Effector memory CD8-positive, alpha-beta T cell (primary cell): ENCODE results near the gene TSPAN18.

Experiments
- ATAC-seq: fragments of 150-1000 bp; cut with Tn5 transposase; replicated peaks from 2 replicates; pipeline ENCODE4 v1.10.0; 2021; ENCODE audit warnings: mild to moderate bottlenecking, moderate library complexity
- DNase-seq, 3 experiments: peaks; one replicate each; pipeline ENCODE4 v3.0.0; 2021
- H3K27ac Mint-ChIP-seq, 2 donors: one replicate each; pipeline ENCODE4 v1.8.0; 2022; ENCODE audit warnings: mild to moderate bottlenecking in 2 of 2, mixed read lengths in 2 of 2, moderate library complexity in 2 of 2
- H3K27me3 Mint-ChIP-seq, 2 donors: one replicate each; pipeline ENCODE4 v1.8.0; 2022; ENCODE audit warnings: mixed read lengths in 2 of 2
- H3K36me3 Mint-ChIP-seq: one replicate; pipeline ENCODE4 v1.8.0; 2022; ENCODE audit warnings: mild to moderate bottlenecking, moderate library complexity, mixed read lengths; ENCODE audit not compliant: insufficient read depth
- H3K4me1 Mint-ChIP-seq, 2 donors: one replicate each; pipeline ENCODE4 v1.8.0; 2022; ENCODE audit warnings: low read depth in 2 of 2, mixed read lengths in 2 of 2
- H3K4me3 Mint-ChIP-seq, 2 donors: one replicate each; pipeline ENCODE4 v1.8.0; 2022; ENCODE audit warnings: mild to moderate bottlenecking in 2 of 2, mixed read lengths in 2 of 2, moderate library complexity in 2 of 2
- H3K9me3 Mint-ChIP-seq, 2 donors: one replicate each; pipeline ENCODE4 v1.8.0; 2022; ENCODE audit warnings: mixed read lengths in 2 of 2

The TSPAN18 gene

GRCh38 chr11:44848203-44848962, 121.6 kb downstream of the TSPAN18 start:
- ATAC-seq (no peak), DNase-seq (no peak)
- H3K4me3 Mint-ChIP-seq: no peak overlapping the region
- H3K27me3 Mint-ChIP-seq: peaks cover 0 to 5% of the 10 kb centered on the region in 2 donors
- H3K4me1 Mint-ChIP-seq: peaks cover 3 to 4% of the 10 kb centered on the region in 2 donors
- no peak overlapping the region for H3K27ac Mint-ChIP-seq
- no peaks in the 10 kb centered on the region for H3K36me3 Mint-ChIP-seq
- H3K9me3 Mint-ChIP-seq: peaks cover 4 to 7% of the 10 kb centered on the region in 2 donors

- no peaks in the 10 kb centered on the region for H3K36me3 Mint-ChIP-seq
- ATAC-seq: no peak
- DNase-seq: no peak
- peaks cover 4 to 7% of the 10 kb centered on the region in 2 donors for H3K9me3 Mint-ChIP-seq
- H3K4me3 Mint-ChIP-seq: no peak overlapping the region
- H3K4me1 Mint-ChIP-seq: peaks cover 3 to 7% of the 10 kb centered on the region in 2 donors
- peaks cover 0 to 5% of the 10 kb centered on the region in 2 donors for H3K27me3 Mint-ChIP-seq
- no peak overlapping the region for H3K27ac Mint-ChIP-seq
These were observed 122.2 kb downstream of the TSPAN18 start for GRCh38 chr11:44848963-44849350.

DNA sequence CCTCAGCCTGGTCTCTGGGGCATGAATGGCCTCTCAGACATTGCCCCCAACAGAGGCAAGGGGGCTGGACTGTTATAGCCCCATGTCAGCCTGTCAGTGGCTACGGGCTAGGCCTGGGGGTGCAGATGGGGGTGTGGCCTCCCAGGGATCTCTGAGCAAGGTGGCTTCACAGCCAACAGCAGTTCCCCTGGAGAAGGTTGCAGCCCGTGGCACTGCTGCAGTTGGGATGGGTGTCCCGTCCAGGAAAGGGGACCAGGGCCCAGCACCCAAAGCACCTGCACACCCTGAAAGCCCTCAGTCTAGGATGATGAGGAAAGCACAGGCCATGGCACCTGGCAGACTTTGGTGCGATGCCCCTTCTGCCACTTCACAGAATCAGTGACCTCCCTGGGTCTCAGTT, 122.7 kb downstream of the TSPAN18 start:
- H3K27ac Mint-ChIP-seq: no peak overlapping the region
- peaks cover 0 to 5% of the 10 kb centered on the region in 2 donors for H3K27me3 Mint-ChIP-seq
- DNase-seq (no peak), ATAC-seq (no peak)
- H3K9me3 Mint-ChIP-seq: peaks cover 4 to 7% of the 10 kb centered on the region in 2 donors
- H3K4me1 Mint-ChIP-seq: peaks cover 3 to 7% of the 10 kb centered on the region in 2 donors
- no peak overlapping the region for H3K4me3 Mint-ChIP-seq
- no peaks in the 10 kb centered on the region for H3K36me3 Mint-ChIP-seq

- ATAC-seq (no peak), DNase-seq (no peak)
- no peaks in the 10 kb centered on the region for H3K36me3 Mint-ChIP-seq
- peaks cover 0 to 5% of the 10 kb centered on the region in 2 donors for H3K27me3 Mint-ChIP-seq
- H3K4me3 Mint-ChIP-seq: no peak overlapping the region
- no peak overlapping the region for H3K27ac Mint-ChIP-seq
- H3K9me3 Mint-ChIP-seq: peaks cover 4 to 7% of the 10 kb centered on the region in 2 donors
- peaks cover 3 to 7% of the 10 kb centered on the region in 2 donors for H3K4me1 Mint-ChIP-seq
These were observed 123.2 kb downstream of the TSPAN18 start for GRCh38 chr11:44849922-44850321.

DNA sequence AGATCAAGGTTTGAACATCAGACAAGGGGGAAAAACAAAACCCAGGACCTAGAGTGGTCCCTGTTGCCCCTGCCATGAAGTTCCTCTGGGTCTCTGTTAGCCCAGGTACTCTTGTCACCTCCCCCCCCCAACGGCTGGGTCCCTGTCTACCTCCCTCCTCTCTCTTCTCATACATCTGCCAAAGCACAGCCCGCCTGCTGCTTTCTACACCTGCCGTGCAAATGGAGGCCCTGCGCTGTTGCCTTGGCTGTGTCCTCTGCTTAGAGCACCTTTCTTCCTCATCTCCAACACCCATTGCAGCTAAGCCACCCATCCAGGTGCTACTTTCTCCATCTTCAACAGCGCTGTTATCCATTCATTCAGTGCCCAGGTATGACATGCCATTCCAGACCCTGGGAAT, 124.7 kb downstream of the TSPAN18 start:
- Mint-ChIP-seq H3K27ac (peak overlapping the region in 1 of 2 donors; percentile 64), H3K27me3 (peaks cover 0 to 10% of the 10 kb centered on the region in 2 donors), H3K4me1 (peaks cover 3 to 7% of the 10 kb centered on the region in 2 donors), H3K9me3 (peaks cover 4 to 6% of the 10 kb centered on the region in 2 donors), H3K4me3 (no peak overlapping the region), H3K36me3 (no peaks in the 10 kb centered on the region)
- DNase-seq (no peak), ATAC-seq (no peak)

GRCh38 chr11:44852159-44852747, 125.5 kb downstream of the TSPAN18 start:
- Mint-ChIP-seq H3K27ac (peak overlapping the region in 1 of 2 donors; percentile 64), H3K36me3 (no peaks in the 10 kb centered on the region), H3K4me1 (peaks cover 3 to 8% of the 10 kb centered on the region in 2 donors), H3K4me3 (no peak overlapping the region), H3K27me3 (peaks cover 0 to 6% of the 10 kb centered on the region in 2 donors), H3K9me3 (no peaks in the 10 kb centered on the region)
- no peak for ATAC-seq
- DNase-seq: no peak

DNA sequence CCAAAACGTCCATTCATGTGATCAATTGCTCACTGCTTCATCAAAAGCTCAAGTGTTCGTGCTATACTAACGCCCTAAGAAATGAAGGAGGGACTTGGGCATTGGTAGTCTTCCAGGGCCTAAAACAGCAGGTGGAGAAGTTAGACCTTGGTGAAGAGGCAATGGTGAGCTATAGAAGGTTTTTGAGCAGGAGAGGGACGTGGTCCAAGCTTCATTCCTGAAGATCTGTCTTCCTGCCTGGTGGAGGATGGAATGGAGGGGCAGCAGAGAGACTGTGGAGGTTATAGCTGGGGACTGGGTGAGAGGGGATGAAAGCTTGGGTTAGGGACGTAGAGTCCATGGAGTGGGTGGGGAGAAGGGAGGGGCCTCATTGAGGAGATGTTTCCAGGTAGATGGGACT, 126.2 kb downstream of the TSPAN18 start:
- Mint-ChIP-seq H3K27ac (peak overlapping the region in 1 of 2 donors; percentile 72), H3K36me3 (no peaks in the 10 kb centered on the region), H3K9me3 (no peaks in the 10 kb centered on the region), H3K4me1 (peaks cover 7 to 11% of the 10 kb centered on the region in 2 donors), H3K27me3 (peaks cover 0 to 6% of the 10 kb centered on the region in 2 donors), H3K4me3 (no peak overlapping the region)
- DNase-seq: no peak
- ATAC-seq: no peak

DNA sequence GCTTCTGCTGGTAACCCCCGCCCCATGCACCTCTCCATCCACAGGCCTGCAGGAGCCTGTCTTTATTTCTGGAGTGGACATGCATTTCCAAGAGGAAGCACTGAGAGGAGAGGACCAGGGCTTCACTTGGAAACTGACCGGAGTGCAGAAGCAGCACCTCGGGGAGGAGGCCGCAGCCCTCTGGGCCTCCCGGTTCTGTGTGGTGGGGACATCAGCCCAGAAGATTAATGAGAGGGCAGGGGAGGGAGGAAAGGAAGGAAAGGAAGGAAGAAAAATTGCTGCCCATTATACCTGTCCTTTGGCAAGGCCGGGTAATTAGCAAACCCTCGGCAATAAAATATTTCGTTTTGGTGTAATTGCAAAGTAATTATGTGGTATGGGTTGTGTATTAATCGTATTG, 126.9 kb downstream of the TSPAN18 start:
- no peak for DNase-seq
- no peak overlapping the region for H3K4me3 Mint-ChIP-seq
- no peaks in the 10 kb centered on the region for H3K9me3 Mint-ChIP-seq
- ATAC-seq: no peak
- H3K27me3 Mint-ChIP-seq: peaks cover 0 to 6% of the 10 kb centered on the region in 2 donors
- H3K4me1 Mint-ChIP-seq: peaks cover 8 to 16% of the 10 kb centered on the region in 2 donors
- no peaks in the 10 kb centered on the region for H3K36me3 Mint-ChIP-seq
- peak overlapping the region in 1 of 2 donors; percentile 72 for H3K27ac Mint-ChIP-seq

DNA sequence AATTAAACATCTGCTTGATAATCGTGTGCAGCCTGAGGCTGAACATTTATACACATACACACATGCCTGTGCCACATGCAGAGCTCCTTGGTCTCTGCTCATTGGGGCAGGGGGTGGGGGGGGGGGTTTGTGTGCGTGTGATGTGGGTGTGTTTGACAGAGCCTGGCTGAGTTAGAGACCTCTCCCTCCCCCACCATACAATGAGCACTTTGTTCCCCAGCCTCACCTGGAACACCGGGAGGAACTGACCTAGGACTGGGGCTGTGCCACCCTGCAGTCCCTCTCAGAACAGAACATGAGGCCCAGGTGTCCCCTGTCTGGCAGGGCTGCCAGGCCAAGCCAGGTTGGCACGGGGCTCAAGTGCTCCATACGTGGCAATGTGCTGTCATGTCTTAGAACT, 127.3 kb downstream of the TSPAN18 start:
- Mint-ChIP-seq H3K27ac (peak overlapping the region in 1 of 2 donors; percentile 72), H3K27me3 (peaks cover 0 to 6% of the 10 kb centered on the region in 2 donors), H3K4me3 (no peak overlapping the region), H3K36me3 (no peaks in the 10 kb centered on the region), H3K4me1 (peaks cover 8 to 16% of the 10 kb centered on the region in 2 donors), H3K9me3 (no peaks in the 10 kb centered on the region)
- ATAC-seq (no peak), DNase-seq (no peak)

DNA sequence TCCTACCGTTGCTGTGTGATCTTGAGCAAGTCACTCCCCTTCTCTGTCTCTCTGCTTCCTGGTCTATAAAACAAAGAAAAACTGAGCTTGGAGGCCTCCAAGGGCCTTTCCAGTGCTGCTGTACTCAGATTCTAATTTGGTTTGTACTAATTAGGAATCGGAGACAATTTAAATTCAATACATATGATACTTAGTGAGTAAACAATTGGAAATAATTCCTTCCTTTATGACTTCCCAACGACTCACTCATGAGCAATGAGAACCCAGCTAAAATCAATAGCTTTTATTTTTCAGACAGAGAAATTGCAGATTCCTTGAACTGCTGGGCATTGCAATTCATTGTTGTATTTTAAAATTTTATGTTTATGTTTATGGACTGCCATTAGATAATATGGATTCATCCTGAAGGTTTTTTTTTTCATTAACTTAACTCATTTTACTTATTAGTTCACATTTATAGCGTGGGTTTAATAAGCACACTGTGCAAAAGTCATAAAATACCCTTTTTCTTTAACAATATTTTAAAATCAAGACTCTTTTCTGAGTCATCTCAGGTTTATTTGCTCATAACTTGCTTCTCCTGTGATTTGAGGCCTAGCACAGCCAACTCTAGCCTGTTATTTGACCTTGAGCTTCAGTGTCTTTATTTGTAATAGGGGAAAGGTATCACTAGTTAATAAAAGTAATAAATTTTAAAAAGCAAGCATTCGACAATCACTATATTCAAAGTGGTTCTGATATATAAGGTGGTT, 128.2 kb downstream of the TSPAN18 start:
- DNase-seq (no peak), ATAC-seq (no peak)

GRCh38 chr11:44855493-44855849, 128.7 kb downstream of the TSPAN18 start:
- Mint-ChIP-seq H3K27me3 (peaks cover 5 to 6% of the 10 kb centered on the region in 2 donors), H3K4me3 (no peak overlapping the region), H3K4me1 (peaks cover 13 to 22% of the 10 kb centered on the region in 2 donors), H3K36me3 (peaks cover under 1% of the 10 kb centered on the region), H3K27ac (no peak overlapping the region), H3K9me3 (no peaks in the 10 kb centered on the region)
- ATAC-seq: no peak
- DNase-seq: no peak

More for the DNA sequence above, 128.2 kb downstream of the TSPAN18 start:
- no peak overlapping the region for H3K27ac Mint-ChIP-seq
- peaks cover 8 to 18% of the 10 kb centered on the region in 2 donors for H3K4me1 Mint-ChIP-seq
- peaks cover 0 to 6% of the 10 kb centered on the region in 2 donors for H3K27me3 Mint-ChIP-seq
- no peak overlapping the region for H3K4me3 Mint-ChIP-seq
- no peaks in the 10 kb centered on the region for H3K9me3 Mint-ChIP-seq
- H3K36me3 Mint-ChIP-seq: no peaks in the 10 kb centered on the region

- Mint-ChIP-seq H3K9me3 (no peaks in the 10 kb centered on the region), H3K4me3 (no peak overlapping the region), H3K27ac (no peak overlapping the region), H3K4me1 (peaks cover 25 to 41% of the 10 kb centered on the region in 2 donors), H3K36me3 (peaks cover 11% of the 10 kb centered on the region), H3K27me3 (peaks cover 6 to 9% of the 10 kb centered on the region in 2 donors)
- DNase-seq: no peak
- no peak for ATAC-seq
These were observed 130.8 kb downstream of the TSPAN18 start for GRCh38 chr11:44857490-44858090.
